Prostate gland (tissue), 2 donors: ENCODE results near the gene SGO1. TPM values are rescaled to one million over a fixed set of nuclear protein-coding genes. Genes with fewer than 3 reads are reported as not detected.

Experiments used
- DNase-seq: peaks from one replicate; pipeline ENCODE4 v3.0.0-alpha.2; 2019; ENCODE audit warnings: low spot score
- H3K27ac ChIP-seq, 2 donors: fragments of 200-600 bp; sonication (generic); 2 replicates each; pipeline ENCODE4 v1.5.1; 2017 to 2019
- H3K27me3 ChIP-seq: fragments of 200-600 bp; sonication (generic); replicated peaks from 2 replicates; pipeline ENCODE4 v1.5.1; 2019; ENCODE audit not compliant: insufficient read depth
- H3K36me3 ChIP-seq, 2 donors: fragments of 200-600 bp; sonication (generic); 1 replicate in 1 of 2; 2 replicates in 1 of 2; pipeline versions ENCODE4 v1.5.1 to v1.8.1; 2017 to 2019
- H3K4me1 ChIP-seq: fragments of 200-600 bp; sonication (generic); replicated peaks from 2 replicates; pipeline ENCODE4 v1.5.1; 2019
- H3K4me3 ChIP-seq, 2 donors: fragments of 200-600 bp; sonication (generic); 2 replicates each; pipeline ENCODE4 v1.5.1; 2017 to 2019
- H3K9me3 ChIP-seq: fragments of 200-600 bp; sonication (generic); 2 replicates; pipeline ENCODE4 v1.5.1; 2017
- POLR2A ChIP-seq: fragments of 450-650 bp; IDR thresholded peaks from one replicate; pipeline ENCODE4 v1.6.1; 2016; ENCODE audit warnings: antibody characterized with exemption, mild to moderate bottlenecking
- POLR2AphosphoS5 ChIP-seq: sonication (generic); formaldehyde crosslinking; IDR thresholded peaks from one replicate; pipeline ENCODE4 v1.6.1; 2017; ENCODE audit warnings: antibody characterized with exemption
- WGBS: methylation state at CpG from one replicate; pipeline ENCODE4 v1.1.5; 2018; 5-methylcytosine and 5-hydroxymethylcytosine counted together
- intact Hi-C: fragments of 100-400 bp; cut with DNase I; formaldehyde crosslinking; loops from one replicate; pipeline ENCODE4 v1.14.2; 2022
- total RNA-seq, 2 donors: library from RNA; depleted of rRNA; stranded (reverse); fragments of >200 nt; gene quantifications; one replicate each; pipeline ENCODE4 v1.1.0, GENCODE V29; 2016
- TF ChIP-seq, protein P1 (sequence below), 4 experiments: fragments of 200-600 bp in 2 of 4; fragments of 450-650 bp in 2 of 4; sonication (generic) in 2 of 4; IDR thresholded peaks; 1 replicate in 3 of 4; 2 replicates in 1 of 4; pipeline ENCODE4 v1.5.1; 2016 to 2019; ENCODE audit warnings: antibody characterized with exemption in 4 of 4, mild to moderate bottlenecking in 2 of 4, moderate library complexity in 2 of 4

Gene SGO1
- total RNA-seq: 1 to 10 TPM in 1 of 2 donors, under 1 TPM in 1; 0.41 to 7.3 TPM

DNA sequence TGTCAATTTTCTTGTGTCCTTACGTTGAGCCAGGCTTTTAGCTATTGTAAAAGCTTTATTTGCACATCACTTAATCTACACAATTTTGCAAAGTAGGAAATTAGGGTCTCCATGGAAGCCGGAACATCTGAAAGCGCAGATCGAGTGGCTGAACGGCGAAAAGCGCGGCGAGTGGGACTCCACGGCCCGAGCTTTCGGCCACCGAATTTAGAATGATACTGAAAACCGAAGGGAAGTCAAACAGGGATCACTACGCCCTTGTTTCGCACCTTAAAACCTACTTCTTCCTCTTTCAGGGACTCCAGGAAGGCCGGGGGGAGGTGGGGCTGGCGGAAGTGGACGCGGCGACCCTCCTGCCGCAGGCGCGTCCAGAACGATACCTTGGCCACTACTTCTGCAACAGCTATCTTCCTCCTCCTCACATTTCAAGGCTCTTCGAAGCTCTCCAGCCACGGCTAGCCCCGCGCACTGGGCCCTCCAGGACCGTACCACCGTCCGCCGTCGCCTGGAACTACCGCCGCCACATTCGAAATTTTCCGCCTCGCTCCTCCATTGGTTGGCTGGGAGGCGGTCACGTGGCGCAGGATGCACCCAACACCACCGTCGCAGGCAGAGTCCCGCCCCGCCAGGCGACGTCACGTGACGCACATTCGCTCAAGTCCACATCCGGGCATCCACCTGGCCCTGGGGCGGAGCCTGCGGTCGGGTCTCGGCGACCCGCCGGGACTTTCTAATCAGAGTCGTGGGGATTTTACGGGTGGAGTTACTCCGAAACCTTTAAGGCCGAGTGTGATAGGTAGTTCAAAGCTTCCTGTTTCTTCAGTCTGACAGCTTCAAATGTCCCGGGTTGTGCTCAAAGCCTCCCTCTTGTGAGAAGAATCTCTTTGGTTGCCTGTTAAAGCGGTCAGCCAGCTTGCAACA, at the start of gene SGO1:
Gene SGO1, minus strand, starts transcription at position 528 of the 921 bp plus-strand sequence. CDS start 2,179 bp downstream, outside the sequence.
- H3K27ac ChIP-seq: peak within 1 kb of the TSS; percentile 88 to 95
- peak; percentile 99 for DNase-seq
- H3K4me1 ChIP-seq: no peaks in the 10 kb centered on the region
- TF ChIP-seq POLR2A (peak; percentile 84), POLR2AphosphoS5 (peak; percentile 99)
- TF ChIP-seq, protein P1, sequence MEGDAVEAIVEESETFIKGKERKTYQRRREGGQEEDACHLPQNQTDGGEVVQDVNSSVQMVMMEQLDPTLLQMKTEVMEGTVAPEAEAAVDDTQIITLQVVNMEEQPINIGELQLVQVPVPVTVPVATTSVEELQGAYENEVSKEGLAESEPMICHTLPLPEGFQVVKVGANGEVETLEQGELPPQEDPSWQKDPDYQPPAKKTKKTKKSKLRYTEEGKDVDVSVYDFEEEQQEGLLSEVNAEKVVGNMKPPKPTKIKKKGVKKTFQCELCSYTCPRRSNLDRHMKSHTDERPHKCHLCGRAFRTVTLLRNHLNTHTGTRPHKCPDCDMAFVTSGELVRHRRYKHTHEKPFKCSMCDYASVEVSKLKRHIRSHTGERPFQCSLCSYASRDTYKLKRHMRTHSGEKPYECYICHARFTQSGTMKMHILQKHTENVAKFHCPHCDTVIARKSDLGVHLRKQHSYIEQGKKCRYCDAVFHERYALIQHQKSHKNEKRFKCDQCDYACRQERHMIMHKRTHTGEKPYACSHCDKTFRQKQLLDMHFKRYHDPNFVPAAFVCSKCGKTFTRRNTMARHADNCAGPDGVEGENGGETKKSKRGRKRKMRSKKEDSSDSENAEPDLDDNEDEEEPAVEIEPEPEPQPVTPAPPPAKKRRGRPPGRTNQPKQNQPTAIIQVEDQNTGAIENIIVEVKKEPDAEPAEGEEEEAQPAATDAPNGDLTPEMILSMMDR (IDR thresholded peaks at IDR 0.05): peak in 2 of 4 experiments; percentile 29 to 34
- H3K4me3 ChIP-seq: peak within 1 kb of the TSS; percentile 57 to 58
- WGBS: under 1% methylated on average over 65 of the region's 65 CpGs
- no peaks in the 10 kb centered on the region for H3K9me3 ChIP-seq
- intact Hi-C loops: loop anchor here (2.0 to 5.0 kb wide), 3 partner anchors 39 to 239 kb away; partner anchors contain the start of genes KAT2B and RAB5A
- H3K27me3 ChIP-seq: no peaks in the 10 kb centered on the region
- no peaks in the 10 kb centered on the region for H3K36me3 ChIP-seq

GRCh38 chr3:20235796-20236195, 49.8 kb upstream of the SGO1 start:
- intact Hi-C loops: no loop called here
- Histone ChIP-seq H3K27ac (no peak overlapping the region), H3K36me3 (no peaks in the 10 kb centered on the region), H3K27me3 (no peaks in the 10 kb centered on the region), H3K4me1 (no peaks in the 10 kb centered on the region), H3K9me3 (no peaks in the 10 kb centered on the region), H3K4me3 (no peak overlapping the region)
- no peak for DNase-seq
- TF ChIP-seq POLR2A (no peak), POLR2AphosphoS5 (no peak)
- TF ChIP-seq, protein P1 (IDR thresholded peaks at IDR 0.05): no peak
- WGBS: 96% methylated on average over 7 of the region's 7 CpGs

GRCh38 chr3:20232906-20233780, 47.1 kb upstream of the SGO1 start:
- Histone ChIP-seq H3K27ac (no peak overlapping the region), H3K9me3 (no peaks in the 10 kb centered on the region), H3K27me3 (no peaks in the 10 kb centered on the region), H3K4me3 (no peak overlapping the region), H3K4me1 (no peaks in the 10 kb centered on the region), H3K36me3 (no peaks in the 10 kb centered on the region)
- WGBS: 88% methylated on average over 2 of the region's 2 CpGs
- DNase-seq: no peak
- intact Hi-C loops: no loop called here
- no peak for TF ChIP-seq POLR2AphosphoS5
- no peak for TF ChIP-seq POLR2A
- TF ChIP-seq, protein P1 (IDR thresholded peaks at IDR 0.05): no peak

DNA sequence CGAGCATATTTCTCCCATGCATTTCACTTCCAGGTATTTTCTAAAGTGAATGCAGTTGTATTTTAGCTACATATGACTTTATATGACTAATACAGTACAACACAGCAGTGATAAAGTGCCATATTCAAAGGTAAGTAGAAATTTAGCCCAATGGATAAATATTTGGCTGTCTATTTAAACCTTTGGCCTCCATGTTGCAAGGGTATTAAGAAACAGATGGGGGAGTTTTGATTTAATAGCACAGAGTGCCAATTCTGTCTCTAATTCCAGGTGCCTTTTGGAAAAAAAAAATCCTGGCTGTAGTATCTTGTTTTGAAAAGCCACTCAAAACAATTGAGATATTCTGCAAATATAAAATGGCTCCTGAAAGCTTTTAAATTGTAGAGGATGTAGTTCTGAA, 44.9 kb upstream of the SGO1 start:
- Histone ChIP-seq H3K9me3 (no peaks in the 10 kb centered on the region), H3K27ac (no peak overlapping the region), H3K27me3 (no peaks in the 10 kb centered on the region), H3K4me3 (no peak overlapping the region), H3K36me3 (no peaks in the 10 kb centered on the region), H3K4me1 (no peaks in the 10 kb centered on the region)
- TF ChIP-seq POLR2AphosphoS5: no peak
- DNase-seq: no peak
- 100% methylated on average over 1 of the region's 1 CpG for WGBS
- intact Hi-C loops: no loop called here

GRCh38 chr3:20225769-20226168, 39.8 kb upstream of the SGO1 start:
- Histone ChIP-seq H3K27ac (no peak overlapping the region), H3K27me3 (no peaks in the 10 kb centered on the region), H3K4me3 (no peak overlapping the region), H3K36me3 (no peaks in the 10 kb centered on the region), H3K9me3 (no peaks in the 10 kb centered on the region), H3K4me1 (no peaks in the 10 kb centered on the region)
- intact Hi-C loops: no loop called here
- TF ChIP-seq POLR2AphosphoS5: no peak
- TF ChIP-seq, protein P1 (IDR thresholded peaks at IDR 0.05): peak in 2 of 4 experiments; percentile 12 to 17
- WGBS: 15% methylated on average over 2 of the region's 2 CpGs
- no peak for DNase-seq
